ENCODE measurements around the gene RPRD1A. TPM values are rescaled to one million over a fixed set of nuclear protein-coding genes. Genes with fewer than 3 reads are reported as not detected.

RPRD1A gene
- polyA plus RNA-seq, 1 donor (not counting 4 experiments of a cell fraction or from before 2014, with no cell fraction given) = 55.5 TPM

DNA sequence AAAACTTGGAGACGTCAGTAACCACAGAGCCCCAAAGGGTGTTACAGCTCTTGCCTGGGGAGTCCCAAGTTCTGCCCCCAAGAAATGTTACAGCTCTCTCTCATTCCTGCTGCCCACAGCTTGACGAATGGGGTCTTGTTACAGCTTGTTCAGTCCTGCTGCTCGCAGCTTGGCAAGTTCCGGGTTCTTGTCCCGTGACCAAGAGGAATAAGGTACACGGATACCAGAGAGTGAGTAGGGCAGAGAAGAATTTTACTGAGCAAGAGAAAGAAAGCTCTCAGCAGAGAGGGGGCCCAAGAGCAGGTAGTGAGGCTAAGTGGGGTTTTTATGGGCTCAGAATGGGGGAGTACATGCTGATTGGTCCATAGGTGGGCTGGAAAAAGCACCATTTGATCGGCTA lies 34.6 kb upstream of the RPRD1A start:
- Histone ChIP-seq H3K9ac (ENCODE audit: control insufficient read depth, extremely low read depth, insufficient read depth, low read length) (no peak overlapping the region), H2AFZ (ENCODE audit: control insufficient read depth, low read length) (no peak overlapping the region), H3K4me2 (ENCODE audit: control insufficient read depth, extremely low read depth, insufficient read depth, low read depth, low read length) (no peak overlapping the region), H3K36me3 (ENCODE audit: control insufficient read depth in 2 of 2, extremely low read depth in 1 of 2, insufficient read depth in 2 of 2, low read length in 2 of 2) (no peaks in the 10 kb centered on the region), H3K79me2 (ENCODE audit: control insufficient read depth, insufficient read depth, low read length) (no peaks in the 10 kb centered on the region), H3K4me3 (ENCODE audit: control insufficient read depth in 2 of 3, extremely low read depth in 1 of 3, insufficient read depth in 2 of 3, low read depth in 1 of 3, low read length in 3 of 3) (no peak overlapping the region), H3K27me3 (ENCODE audit: control insufficient read depth, extremely low read depth, insufficient read depth, low read length) (no peaks in the 10 kb centered on the region), H3K27ac (ENCODE audit: control insufficient read depth, insufficient read depth, low read length) (no peak overlapping the region), H3K9me3 (ENCODE audit: control insufficient read depth, low read depth, low read length) (no peaks in the 10 kb centered on the region), H3K4me1 (ENCODE audit: control insufficient read depth, extremely low read depth, insufficient read depth, low read length) (no peaks in the 10 kb centered on the region), H4K20me1 (ENCODE audit: control insufficient read depth, extremely low read depth, insufficient read depth, low read length) (no peaks in the 10 kb centered on the region), H3K9me1 (ENCODE audit: control insufficient read depth, extremely low read depth, insufficient read depth, low read length) (no peaks in the 10 kb centered on the region)
- no peak for TF ChIP-seq CTCF (optimal IDR thresholded peaks at IDR 0.05 in 1 of 3, IDR thresholded peaks at IDR 0.05 in 1 of 3, conservative IDR thresholded peaks at IDR 0.05 in 1 of 3; ENCODE audit: extremely low read depth in 1 of 3, insufficient read depth in 2 of 3, low read length in 3 of 3)
- no peak for TF ChIP-seq EZH2 (IDR thresholded peaks at IDR 0.05; ENCODE audit: low read length)
- DNase-seq (ENCODE audit: low read depth, low spot score) (peak; percentile 40), FAIRE-seq (no peak)
- dilution Hi-C loops (cut with MboI; ENCODE audit: extremely low pct_ligation_motif_present, low sequenced_read_pairs) = no loop called here

DNA sequence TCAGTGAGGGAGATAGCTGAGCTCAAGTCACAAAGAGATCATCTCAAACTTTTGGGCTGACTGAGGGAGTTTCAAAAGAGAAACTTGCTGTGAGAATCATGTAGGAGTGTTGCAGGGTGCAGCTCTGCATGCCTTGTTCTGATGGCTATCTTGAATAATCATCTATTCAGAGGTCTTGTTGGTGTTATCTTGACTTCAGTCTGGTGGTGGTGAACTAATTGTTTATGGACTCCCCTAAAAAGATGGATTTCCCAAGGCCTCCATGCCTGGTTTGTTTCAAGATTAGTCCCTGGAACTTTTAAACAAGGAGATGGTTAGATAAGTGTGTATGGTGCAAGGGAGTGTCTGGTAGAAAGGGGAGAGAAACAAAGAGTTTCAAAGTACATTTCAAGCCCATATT lies 32.0 kb upstream of the RPRD1A start:
- Histone ChIP-seq H3K27me3 (ENCODE audit: control insufficient read depth, extremely low read depth, insufficient read depth, low read length) (no peaks in the 10 kb centered on the region), H4K20me1 (ENCODE audit: control insufficient read depth, extremely low read depth, insufficient read depth, low read length) (no peaks in the 10 kb centered on the region), H2AFZ (ENCODE audit: control insufficient read depth, low read length) (no peak overlapping the region), H3K4me1 (ENCODE audit: control insufficient read depth, extremely low read depth, insufficient read depth, low read length) (no peaks in the 10 kb centered on the region), H3K4me3 (ENCODE audit: control insufficient read depth in 2 of 3, extremely low read depth in 1 of 3, insufficient read depth in 2 of 3, low read depth in 1 of 3, low read length in 3 of 3) (no peak overlapping the region), H3K36me3 (ENCODE audit: control insufficient read depth in 2 of 2, extremely low read depth in 1 of 2, insufficient read depth in 2 of 2, low read length in 2 of 2) (no peaks in the 10 kb centered on the region), H3K27ac (ENCODE audit: control insufficient read depth, insufficient read depth, low read length) (no peak overlapping the region), H3K9me3 (ENCODE audit: control insufficient read depth, low read depth, low read length) (no peaks in the 10 kb centered on the region), H3K79me2 (ENCODE audit: control insufficient read depth, insufficient read depth, low read length) (no peaks in the 10 kb centered on the region), H3K9ac (ENCODE audit: control insufficient read depth, extremely low read depth, insufficient read depth, low read length) (no peak overlapping the region), H3K4me2 (ENCODE audit: control insufficient read depth, extremely low read depth, insufficient read depth, low read depth, low read length) (no peak overlapping the region), H3K9me1 (ENCODE audit: control insufficient read depth, extremely low read depth, insufficient read depth, low read length) (no peaks in the 10 kb centered on the region)
- FAIRE-seq (no peak), DNase-seq (ENCODE audit: low read depth, low spot score) (no peak)
- TF ChIP-seq EZH2 (IDR thresholded peaks at IDR 0.05; ENCODE audit: low read length) (no peak), CTCF (optimal IDR thresholded peaks at IDR 0.05 in 1 of 3, IDR thresholded peaks at IDR 0.05 in 1 of 3, conservative IDR thresholded peaks at IDR 0.05 in 1 of 3; ENCODE audit: extremely low read depth in 1 of 3, insufficient read depth in 2 of 3, low read length in 3 of 3) (no peak)
- dilution Hi-C loops (cut with MboI; ENCODE audit: extremely low pct_ligation_motif_present, low sequenced_read_pairs) = no loop called here

Measured in keratinocyte (primary cell).